ENCODE data around the gene SLC8A3.

DNA sequence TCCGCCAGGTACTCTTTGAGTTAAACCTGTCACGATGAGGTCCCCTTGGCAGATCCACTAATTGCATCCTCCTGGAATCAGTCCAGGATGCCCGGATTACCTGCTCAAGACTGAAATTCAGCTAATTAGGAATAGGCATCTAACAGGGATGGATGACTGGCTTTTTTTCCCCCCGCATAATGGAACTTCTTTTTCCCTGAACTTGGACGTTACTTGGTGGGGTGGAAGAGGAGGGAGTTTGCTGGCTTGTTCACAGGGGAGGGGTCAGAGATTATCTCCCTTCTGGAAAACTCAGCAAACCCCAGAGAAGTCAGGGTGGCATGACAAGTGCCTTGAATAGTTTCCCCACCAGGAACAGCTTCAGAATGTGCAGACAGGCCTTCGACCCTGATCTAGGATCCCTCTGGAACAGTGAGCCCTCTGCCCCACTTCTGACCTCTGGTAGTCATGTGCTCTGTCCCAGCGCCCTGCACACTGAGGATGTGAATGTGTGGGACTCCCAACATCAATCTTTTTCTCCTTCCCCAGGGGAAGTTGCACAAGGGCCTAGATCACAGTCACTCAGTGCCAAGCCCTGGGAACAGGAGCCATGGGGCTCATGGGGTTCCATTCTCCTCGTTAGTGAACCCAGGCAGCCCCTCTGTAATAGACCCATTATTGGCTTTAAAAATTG lies 167.1 kb downstream of the SLC8A3 start:
- TF ChIP-seq, protein P1, sequence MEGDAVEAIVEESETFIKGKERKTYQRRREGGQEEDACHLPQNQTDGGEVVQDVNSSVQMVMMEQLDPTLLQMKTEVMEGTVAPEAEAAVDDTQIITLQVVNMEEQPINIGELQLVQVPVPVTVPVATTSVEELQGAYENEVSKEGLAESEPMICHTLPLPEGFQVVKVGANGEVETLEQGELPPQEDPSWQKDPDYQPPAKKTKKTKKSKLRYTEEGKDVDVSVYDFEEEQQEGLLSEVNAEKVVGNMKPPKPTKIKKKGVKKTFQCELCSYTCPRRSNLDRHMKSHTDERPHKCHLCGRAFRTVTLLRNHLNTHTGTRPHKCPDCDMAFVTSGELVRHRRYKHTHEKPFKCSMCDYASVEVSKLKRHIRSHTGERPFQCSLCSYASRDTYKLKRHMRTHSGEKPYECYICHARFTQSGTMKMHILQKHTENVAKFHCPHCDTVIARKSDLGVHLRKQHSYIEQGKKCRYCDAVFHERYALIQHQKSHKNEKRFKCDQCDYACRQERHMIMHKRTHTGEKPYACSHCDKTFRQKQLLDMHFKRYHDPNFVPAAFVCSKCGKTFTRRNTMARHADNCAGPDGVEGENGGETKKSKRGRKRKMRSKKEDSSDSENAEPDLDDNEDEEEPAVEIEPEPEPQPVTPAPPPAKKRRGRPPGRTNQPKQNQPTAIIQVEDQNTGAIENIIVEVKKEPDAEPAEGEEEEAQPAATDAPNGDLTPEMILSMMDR (IDR thresholded peaks at IDR 0.05 in 2 of 3, conservative IDR thresholded peaks at IDR 0.05 in 1 of 3; ENCODE audit: control insufficient read depth in 2 of 3, extremely low read depth in 1 of 3, insufficient read depth in 1 of 3, low read depth in 3 of 3, low read length in 3 of 3) = no peak
- TF ChIP-seq TCF12 (IDR thresholded peaks at IDR 0.05; ENCODE audit: low read depth, low read length) (no peak), POLR2A (IDR thresholded peaks at IDR 0.05; ENCODE audit: low read depth, low read length) (no peak), SUZ12 (IDR thresholded peaks at IDR 0.05; ENCODE audit: unreplicated experiment) (no peak), ZZZ3 (IDR thresholded peaks at IDR 0.05; ENCODE audit: control insufficient read depth, insufficient read length, low read depth) (no peak), WRNIP1 (IDR thresholded peaks at IDR 0.05; ENCODE audit: borderline replicate concordance, low read depth, low read length) (no peak), POLR2AphosphoS5 (IDR thresholded peaks at IDR 0.05; ENCODE audit: low read length) (no peak), YY1 (IDR thresholded peaks at IDR 0.05; ENCODE audit: low read depth, low read length) (no peak)
